IMR-90 (cell line): Measurements from ENCODE around the gene PHF20. TPM values are rescaled to one million over a fixed set of nuclear protein-coding genes. Genes with fewer than 3 reads are reported as not detected.

Experiments used
- ATAC-seq: fragments of 200-7000 bp; cut with Tn5 transposase; 2 replicates; pipeline ENCODE4 v1.9.1; 2020; ENCODE audit warnings: low read depth, mild to moderate bottlenecking, moderate library complexity
- BruUV-seq: library from RNA; stranded (reverse); fragments of 400-500 nt; replicated peaks from 2 replicates; lab custom pipeline; 2021; lab: Mats Ljungman, UMichigan
- CTCF ChIA-PET: fragments of 300-600 bp; formaldehyde crosslinking; extraction: SDS; loops from one replicate; lab custom pipeline; 2021; ENCODE audit warnings: antibody characterized with exemption; lab: Yijun Ruan, JAX
- POLR2A ChIA-PET: fragments of 300-600 bp; sonication (Branson Sonifier 250); formaldehyde crosslinking; loops from one replicate; lab custom pipeline; 2022; ENCODE audit warnings: antibody characterized with exemption; ENCODE audit not compliant: unreplicated experiment; lab: Charles Lee
- DNase-seq: peaks from one replicate; pipeline ENCODE4 v3.0.0; 2013
- H2AFZ ChIP-seq: replicated peaks from 2 replicates; pipeline ENCODE3; 2013; ENCODE audit warnings: low read length, mild to moderate bottlenecking; ENCODE audit not compliant: poor library complexity
- H2AK5ac ChIP-seq: 2 replicates; pipeline ENCODE4 v1.6.1; 2013; ENCODE audit warnings: low read depth, low read length, inconsistent platforms
- H2AK9ac ChIP-seq: replicated peaks from 2 replicates; pipeline ENCODE3; 2013; ENCODE audit warnings: mild to moderate bottlenecking, low read depth, low read length, moderate library complexity; ENCODE audit not compliant: poor library complexity
- H2BK120ac ChIP-seq: 2 replicates; pipeline ENCODE4 v1.6.1; 2013; ENCODE audit warnings: low read depth, low read length, inconsistent platforms
- H2BK15ac ChIP-seq: 3 replicates; pipeline ENCODE4 v1.6.1; 2013; ENCODE audit warnings: low read depth, low read length, inconsistent platforms
- H2BK20ac ChIP-seq: 2 replicates; pipeline ENCODE4 v1.6.1; 2013; ENCODE audit warnings: low read depth, mild to moderate bottlenecking, inconsistent platforms, low read length, moderate library complexity
- H2BK5ac ChIP-seq: 2 replicates; pipeline ENCODE4 v1.6.1; 2013; ENCODE audit warnings: mild to moderate bottlenecking, low read depth, low read length, inconsistent platforms; ENCODE audit not compliant: poor library complexity, severe bottlenecking
- H3K14ac ChIP-seq: replicated peaks from 2 replicates; pipeline ENCODE4 v1.6.1; 2013; ENCODE audit warnings: low read depth, low read length, inconsistent platforms
- H3K18ac ChIP-seq: 2 replicates; pipeline ENCODE4 v1.6.1; 2013; ENCODE audit warnings: low read depth, low read length, control low read depth
- H3K23ac ChIP-seq: 2 replicates; pipeline ENCODE4 v1.6.1; 2013; ENCODE audit warnings: low read depth, low read length, inconsistent platforms
- H3K27ac ChIP-seq: 2 replicates; pipeline ENCODE4 v1.5.1; 2013; ENCODE audit warnings: mild to moderate bottlenecking, control low read depth, low read length; ENCODE audit not compliant: insufficient read depth
- H3K27me3 ChIP-seq: 2 replicates; pipeline ENCODE4 v1.6.1; 2013; ENCODE audit warnings: low read length; ENCODE audit not compliant: control insufficient read depth, insufficient read depth
- H3K36me3 ChIP-seq: 2 replicates; pipeline ENCODE4 v1.6.1; 2013; ENCODE audit warnings: low read length, mixed read lengths; ENCODE audit not compliant: control insufficient read depth, insufficient read depth
- H3K4ac ChIP-seq: 2 replicates; pipeline ENCODE4 v1.6.1; 2013; ENCODE audit warnings: low read depth, low read length, inconsistent platforms
- H3K4me1 ChIP-seq: 2 replicates; pipeline ENCODE4 v1.6.1; 2013; ENCODE audit warnings: low read length, mixed read lengths; ENCODE audit not compliant: control insufficient read depth, insufficient read depth
- H3K4me2 ChIP-seq: 2 replicates; pipeline ENCODE4 v1.6.1; 2013; ENCODE audit warnings: low read depth, mild to moderate bottlenecking, control low read depth, low read length, moderate library complexity
- H3K4me3 ChIP-seq: 2 replicates; pipeline ENCODE4 v1.5.1; 2013; ENCODE audit warnings: low read depth, mild to moderate bottlenecking, control low read depth, low read length, moderate library complexity; ENCODE audit not compliant: insufficient read depth
- H3K56ac ChIP-seq: 2 replicates; pipeline ENCODE4 v1.6.1; 2013; ENCODE audit warnings: low read length, inconsistent platforms; ENCODE audit not compliant: insufficient read depth; ENCODE audit errors: extremely low read depth
- H3K79me1 ChIP-seq, 2 experiments: 2 replicates each; pipeline ENCODE4 v1.6.1; 2013; ENCODE audit warnings: low read length in 2 of 2, inconsistent platforms in 1 of 2, low read depth in 1 of 2
- H3K9ac ChIP-seq: 2 replicates; pipeline ENCODE4 v1.6.1; 2013; ENCODE audit warnings: low read depth, low read length, control low read depth
- H3K9me1 ChIP-seq: 2 replicates; pipeline ENCODE4 v1.6.1; 2013; ENCODE audit warnings: low read length, inconsistent platforms; ENCODE audit not compliant: insufficient read depth
- H3K9me3 ChIP-seq: 2 replicates; pipeline ENCODE4 v1.6.1; 2013; ENCODE audit warnings: low read length; ENCODE audit not compliant: control insufficient read depth, insufficient read depth
- H4K20me1 ChIP-seq: 2 replicates; pipeline ENCODE4 v1.6.1; 2013; ENCODE audit warnings: low read length, inconsistent platforms; ENCODE audit not compliant: insufficient read depth
- H4K5ac ChIP-seq: 2 replicates; pipeline ENCODE4 v1.6.1; 2013; ENCODE audit warnings: mild to moderate bottlenecking, low read depth, low read length, control low read depth
- H4K8ac ChIP-seq, 2 experiments: 2 replicates each; pipeline ENCODE4 v1.6.1; 2013; ENCODE audit warnings: low read depth in 2 of 2, low read length in 2 of 2, control low read depth in 1 of 2, inconsistent platforms in 1 of 2
- H4K91ac ChIP-seq: 2 replicates; pipeline ENCODE4 v1.6.1; 2013; ENCODE audit warnings: low read depth, low read length, inconsistent platforms; ENCODE audit not compliant: insufficient read depth
- CEBPB ChIP-seq: IDR thresholded peaks from 2 replicates; pipeline ENCODE4 v1.6.1; 2012; ENCODE audit warnings: low read depth, low read length, improper control_type of control experiment
- CHD1 ChIP-seq: IDR thresholded peaks from 2 replicates; pipeline ENCODE4 v1.6.1; 2012; ENCODE audit warnings: low read depth, low read length, improper control_type of control experiment
- FOS ChIP-seq: fragments of 150-350 bp; IDR thresholded peaks from 2 replicates; pipeline ENCODE4 v1.6.1; 2016; ENCODE audit warnings: low read depth, low read length
- MAFK ChIP-seq: IDR thresholded peaks from 2 replicates; pipeline ENCODE4 v1.6.1; 2012; ENCODE audit warnings: low read depth, low read length, improper control_type of control experiment
- MAZ ChIP-seq: IDR thresholded peaks from 2 replicates; pipeline ENCODE4 v1.6.1; 2012; ENCODE audit warnings: low read depth, mild to moderate bottlenecking, low read length, improper control_type of control experiment, moderate library complexity, borderline replicate concordance
- MXI1 ChIP-seq: IDR thresholded peaks from 2 replicates; pipeline ENCODE4 v1.6.1; 2012; ENCODE audit warnings: low read depth, mild to moderate bottlenecking, low read length, moderate library complexity, borderline replicate concordance
- NFE2L2 ChIP-seq: fragments of 150-350 bp; IDR thresholded peaks from 2 replicates; pipeline ENCODE4 v1.6.1; 2016; ENCODE audit warnings: low read depth, mild to moderate bottlenecking, low read length
- POLR2A ChIP-seq: IDR thresholded peaks from 2 replicates; pipeline ENCODE4 v1.6.1; 2012; ENCODE audit warnings: mild to moderate bottlenecking, low read depth, low read length
- USF2 ChIP-seq: fragments of 150-350 bp; IDR thresholded peaks from 2 replicates; pipeline ENCODE4 v1.6.1; 2017; ENCODE audit warnings: mild to moderate bottlenecking, antibody characterized with exemption, low read length, low read depth
- WGBS, 2 experiments: methylation state at CpG; one replicate each; pipeline versions ENCODE4 v1.1.5 to v1.1.7; 2013; ENCODE audit warnings: missing lambda C conversion rate in 2 of 2; ENCODE audit not compliant: insufficient read length in 1 of 2; ENCODE audit errors: extremely low coverage in 2 of 2; 5-methylcytosine and 5-hydroxymethylcytosine counted together
- dilution Hi-C: fragments of 300-500 bp; cut with HindIII; formaldehyde crosslinking; loops from one replicate; pipeline ENCODE4 v1.14.3; 2018; ENCODE audit warnings: low sequenced_read_pairs; ENCODE audit not compliant: unreplicated experiment
- in situ Hi-C: fragments of 300-500 bp; cut with MboI; formaldehyde crosslinking; loops from 3 replicates; pipeline ENCODE4 v1.14.3; 2019; ENCODE audit warnings: low sequenced_read_pairs, inconsistent platforms, mixed read lengths
- intact Hi-C: fragments of 100-400 bp; cut with micrococcal nuclease; formaldehyde crosslinking; loops from 2 replicates; pipeline ENCODE4 v1.10.0; 2022
- polyA plus RNA-seq, 3 experiments: library from polyadenylated mRNA; depleted of rRNA; stranded (reverse); fragments of >200 nt; gene quantifications; 2 replicates each; pipeline ENCODE4 v1.2.3, GENCODE V29; 2012; ENCODE audit warnings: low replicate concordance in 1 of 3
- total RNA-seq: library from RNA; depleted of rRNA; stranded (reverse); fragments of >200 nt; gene quantifications from 2 replicates; pipeline ENCODE4 v1.2.3, GENCODE V29; 2012
- TF ChIP-seq, protein P1 (sequence below): conservative IDR thresholded peaks from 2 replicates; pipeline ENCODE4 v1.5.1; 2012; ENCODE audit warnings: mild to moderate bottlenecking, low read depth, low read length, improper control_type of control experiment
- TF ChIP-seq, protein P2 (sequence below): fragments of 150-350 bp; IDR thresholded peaks from 2 replicates; pipeline ENCODE4 v1.6.1; 2016; ENCODE audit warnings: low read depth, mild to moderate bottlenecking, low read length, moderate library complexity, borderline replicate concordance

The PHF20 gene
- total and polyA plus RNA-seq, 2 of the 4 experiments (the other 2 are of a cell fraction), result 22.0 to 22.5 TPM

DNA sequence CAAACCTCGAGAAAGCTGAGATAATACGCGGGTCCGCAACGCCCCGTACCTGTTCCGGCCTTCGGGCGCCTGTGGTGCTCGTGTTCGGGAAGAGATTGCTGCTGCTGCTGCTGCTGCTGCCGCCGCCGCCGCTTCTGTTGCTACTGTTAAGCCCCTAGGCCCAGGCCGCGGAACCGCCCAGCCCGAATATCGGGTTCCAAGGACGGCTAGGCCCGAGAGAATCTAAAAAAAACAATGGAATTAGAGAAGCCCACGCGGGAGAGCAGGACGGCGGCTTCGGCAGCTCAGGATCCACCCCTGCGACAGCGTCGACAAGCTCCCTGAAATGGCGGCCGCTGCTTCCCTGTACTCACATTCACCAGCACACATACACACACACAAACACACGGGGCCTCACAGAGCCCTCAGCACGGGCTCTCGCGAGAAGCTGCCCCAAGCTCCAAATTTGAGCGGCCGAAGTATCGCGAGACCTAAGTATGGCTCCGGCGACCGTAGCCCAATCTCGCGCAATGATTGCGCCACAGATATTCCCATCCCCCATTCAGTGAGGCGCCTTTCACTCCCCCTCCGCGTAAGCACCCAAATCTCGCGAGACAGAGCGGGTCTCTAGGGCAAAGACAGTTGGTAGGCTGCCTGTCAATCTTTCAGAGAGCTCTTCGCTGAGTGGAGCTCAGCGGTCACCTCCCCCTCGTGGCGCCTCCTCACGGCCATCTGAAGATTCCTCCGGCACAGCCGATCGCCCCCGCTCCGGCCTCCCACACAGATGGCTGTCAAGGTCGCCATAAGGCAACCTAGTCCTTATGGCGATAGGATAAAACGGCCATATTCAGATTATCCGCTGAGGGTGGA lies 29.7 kb upstream of the PHF20 start, which contains the start of gene RBM39:
Gene RBM39, minus strand, starts transcription at position 369 of the 849 bp plus-strand sequence. CDS start 1,386 bp downstream, outside the sequence.
- CTCF ChIA-PET, result interaction anchor here (1.1 to 1.6 kb wide), 4 partner anchors 27 to 142 kb away, joined by 3 to 6 read pairs (median 4); no protein-coding TSS in a partner anchor
- peak within 1 kb of the TSS; percentile 87 for H2AFZ ChIP-seq
- H2BK120ac ChIP-seq, result peak within 1 kb of the TSS; percentile 79
- dilution Hi-C loops, result no loop called here
- H3K9me1 ChIP-seq, result peaks cover 9% of the 10 kb centered on the region
- peak within 1 kb of the TSS; percentile 96 for H3K9ac ChIP-seq
- H3K27me3 ChIP-seq, result no peaks in the 10 kb centered on the region
- intact Hi-C loops, result loop anchor here (1.0 to 5.0 kb wide), 5 partner anchors 27 to 210 kb away; partner anchors contain the start of genes CPNE1, RBM12 and SCAND1
- peak within 1 kb of the TSS; percentile 89 for H4K5ac ChIP-seq
- peak within 1 kb of the TSS; percentile 84 to 96 for H4K8ac ChIP-seq
- peaks cover 7% of the 10 kb centered on the region for H3K4me1 ChIP-seq
- POLR2A ChIA-PET, result interaction anchor here (0.5 to 2.3 kb wide), 20 partner anchors 10 to 458 kb away, joined by 3 to 13 read pairs (median 4); partner anchors contain the start of genes EIF6 and SCAND1
- in situ Hi-C loops, result loop anchor here (10.0 kb wide), 1 partner anchor 143 kb away; no protein-coding TSS in a partner anchor
- peak within 1 kb of the TSS; percentile 100 for H2AK9ac ChIP-seq
- H4K20me1 ChIP-seq, result peaks cover 43% of the 10 kb centered on the region
- peak within 1 kb of the TSS; percentile 94 for H2BK5ac ChIP-seq
- H3K36me3 ChIP-seq, result peaks cover 24% of the 10 kb centered on the region
- H3K4me3 ChIP-seq, result peak within 1 kb of the TSS; percentile 74
- H3K79me1 ChIP-seq, result peaks cover 0 to 19% of the 10 kb centered on the region in 2 experiments; a peak in 2 of 4 replicates
- WGBS, 2 experiments, result 0% methylated on average over 41 of the region's 66 CpGs; no CpG with 5 or more reads in 1 of the 2 experiments
- no TSS peak for BruUV-seq
- H4K91ac ChIP-seq, result peak within 1 kb of the TSS; percentile 99
- peak within 1 kb of the TSS; percentile 97 for H3K4ac ChIP-seq
- no peaks in the 10 kb centered on the region for H3K9me3 ChIP-seq
- peak; percentile 100 for DNase-seq
- peak; percentile 93 for ATAC-seq
- peak within 1 kb of the TSS; percentile 88 for H3K18ac ChIP-seq
- H2BK20ac ChIP-seq, result peak within 1 kb of the TSS; percentile 18; the same call in 1 of the 2 replicates
- peak within 1 kb of the TSS; percentile 98 for H3K56ac ChIP-seq
- peak within 1 kb of the TSS; percentile 30; the same call in 2 of the 3 replicates for H2BK15ac ChIP-seq
- H3K4me2 ChIP-seq, result peak within 1 kb of the TSS; percentile 90
- peak within 1 kb of the TSS; percentile 92 for H3K23ac ChIP-seq
- peak within 1 kb of the TSS; percentile 96 for H2AK5ac ChIP-seq
- H3K14ac ChIP-seq, result peak within 1 kb of the TSS; percentile 99
- TF ChIP-seq MAZ (peak; percentile 92; the same call in 1 of the 2 replicates), FOS (peak; percentile 57), POLR2A (peak; percentile 98), USF2 (peak; percentile 76), MAFK (no peak), CHD1 (peak; percentile 87), NFE2L2 (peak; percentile 7; the same call in 1 of the 2 replicates), MXI1 (peak; percentile 51; the same call in 1 of the 2 replicates), CEBPB (peak; percentile 100)
- TF ChIP-seq, protein P1, sequence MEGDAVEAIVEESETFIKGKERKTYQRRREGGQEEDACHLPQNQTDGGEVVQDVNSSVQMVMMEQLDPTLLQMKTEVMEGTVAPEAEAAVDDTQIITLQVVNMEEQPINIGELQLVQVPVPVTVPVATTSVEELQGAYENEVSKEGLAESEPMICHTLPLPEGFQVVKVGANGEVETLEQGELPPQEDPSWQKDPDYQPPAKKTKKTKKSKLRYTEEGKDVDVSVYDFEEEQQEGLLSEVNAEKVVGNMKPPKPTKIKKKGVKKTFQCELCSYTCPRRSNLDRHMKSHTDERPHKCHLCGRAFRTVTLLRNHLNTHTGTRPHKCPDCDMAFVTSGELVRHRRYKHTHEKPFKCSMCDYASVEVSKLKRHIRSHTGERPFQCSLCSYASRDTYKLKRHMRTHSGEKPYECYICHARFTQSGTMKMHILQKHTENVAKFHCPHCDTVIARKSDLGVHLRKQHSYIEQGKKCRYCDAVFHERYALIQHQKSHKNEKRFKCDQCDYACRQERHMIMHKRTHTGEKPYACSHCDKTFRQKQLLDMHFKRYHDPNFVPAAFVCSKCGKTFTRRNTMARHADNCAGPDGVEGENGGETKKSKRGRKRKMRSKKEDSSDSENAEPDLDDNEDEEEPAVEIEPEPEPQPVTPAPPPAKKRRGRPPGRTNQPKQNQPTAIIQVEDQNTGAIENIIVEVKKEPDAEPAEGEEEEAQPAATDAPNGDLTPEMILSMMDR, result peak; percentile 49
- TF ChIP-seq, protein P2, sequence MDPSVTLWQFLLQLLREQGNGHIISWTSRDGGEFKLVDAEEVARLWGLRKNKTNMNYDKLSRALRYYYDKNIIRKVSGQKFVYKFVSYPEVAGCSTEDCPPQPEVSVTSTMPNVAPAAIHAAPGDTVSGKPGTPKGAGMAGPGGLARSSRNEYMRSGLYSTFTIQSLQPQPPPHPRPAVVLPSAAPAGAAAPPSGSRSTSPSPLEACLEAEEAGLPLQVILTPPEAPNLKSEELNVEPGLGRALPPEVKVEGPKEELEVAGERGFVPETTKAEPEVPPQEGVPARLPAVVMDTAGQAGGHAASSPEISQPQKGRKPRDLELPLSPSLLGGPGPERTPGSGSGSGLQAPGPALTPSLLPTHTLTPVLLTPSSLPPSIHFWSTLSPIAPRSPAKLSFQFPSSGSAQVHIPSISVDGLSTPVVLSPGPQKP, result no peak
- peak within 1 kb of the TSS; percentile 96 for H3K27ac ChIP-seq
